Colonic mucosa (tissue), 4 donors: ENCODE results near the gene PAMR1. TPM values are rescaled to one million over a fixed set of nuclear protein-coding genes. Genes with fewer than 3 reads are reported as not detected.

Experiments
- DNase-seq: peaks from one replicate; pipeline ENCODE4 v3.0.0-alpha.2; 2020
- H3K27ac ChIP-seq: fragments of 200-600 bp; one replicate; pipeline ENCODE4 v1.8.0; 2021
- H3K27me3 ChIP-seq: fragments of 200-600 bp; one replicate; pipeline ENCODE4 v1.8.0; 2021
- H3K36me3 ChIP-seq: fragments of 200-600 bp; one replicate; pipeline ENCODE4 v1.8.0; 2021
- H3K4me1 ChIP-seq: fragments of 200-600 bp; one replicate; pipeline ENCODE4 v1.8.0; 2021; ENCODE audit warnings: mild to moderate bottlenecking
- H3K4me3 ChIP-seq: fragments of 200-600 bp; one replicate; pipeline ENCODE4 v1.8.0; 2021
- H3K9ac ChIP-seq, 2 donors: one replicate each; pipeline ENCODE4 v1.7.0; 2013; ENCODE audit warnings: control low read depth in 2 of 2, low read depth in 2 of 2, low read length in 2 of 2
- H3K9me3 ChIP-seq: fragments of 200-600 bp; one replicate; pipeline ENCODE4 v1.8.0; 2021
- intact Hi-C: fragments of 100-400 bp; cut with DNase I; formaldehyde crosslinking; loops from one replicate; pipeline ENCODE4 v1.14.1; 2022
- total RNA-seq, 2 donors: library from RNA; stranded (reverse); fragmentation: NEBNext Ultra II Directional in 1 of 2; extraction: Animal tissue kit (Norgen Biotek cat#: 25700) in 1 of 2; gene quantifications; one replicate each; pipeline ENCODE4 v1.2.1, GENCODE V29; 2021
- TF ChIP-seq, protein P1 (sequence below): fragments of 200-600 bp; IDR thresholded peaks from one replicate; pipeline ENCODE4 v1.8.0; 2022; ENCODE audit warnings: antibody characterized with exemption, mild to moderate bottlenecking
- donor health status: healthy.
- donor health status: DM: no; HTN: no; CAD: no.
- donor health status: DM: no; HTN: no; CAD: no.

The PAMR1 gene
- total RNA-seq, 2 donors from 2014 or later = 1.5 to 4.7 TPM

DNA sequence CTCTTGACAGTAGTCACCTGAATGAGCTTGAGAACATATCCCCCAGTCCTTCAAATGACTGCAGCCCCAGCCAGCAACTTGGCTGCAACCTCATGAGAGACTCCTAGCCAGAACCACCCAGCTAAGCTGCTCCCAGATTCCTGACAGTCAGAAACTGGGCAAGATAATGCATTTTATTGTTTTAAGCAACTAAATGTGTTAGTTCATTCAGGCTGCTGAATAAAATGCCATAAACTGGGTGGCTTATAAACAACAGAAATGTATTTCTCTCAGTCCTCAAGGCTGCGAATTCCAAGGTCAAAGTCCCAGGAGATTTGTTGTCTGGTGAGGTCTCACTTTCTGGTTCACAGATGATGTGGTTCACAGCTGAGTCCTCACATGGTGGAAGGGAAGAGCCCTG, 5.8 kb upstream of the PAMR1 start:
- no peak for DNase-seq
- Histone ChIP-seq H3K36me3 (no peaks in the 10 kb centered on the region), H3K27ac (no peak overlapping the region), H3K4me1 (no peaks in the 10 kb centered on the region), H3K9ac (no peak overlapping the region), H3K27me3 (peaks cover 4% of the 10 kb centered on the region), H3K4me3 (no peak overlapping the region), H3K9me3 (no peaks in the 10 kb centered on the region)
- intact Hi-C loops = no loop called here
- TF ChIP-seq, protein P1, sequence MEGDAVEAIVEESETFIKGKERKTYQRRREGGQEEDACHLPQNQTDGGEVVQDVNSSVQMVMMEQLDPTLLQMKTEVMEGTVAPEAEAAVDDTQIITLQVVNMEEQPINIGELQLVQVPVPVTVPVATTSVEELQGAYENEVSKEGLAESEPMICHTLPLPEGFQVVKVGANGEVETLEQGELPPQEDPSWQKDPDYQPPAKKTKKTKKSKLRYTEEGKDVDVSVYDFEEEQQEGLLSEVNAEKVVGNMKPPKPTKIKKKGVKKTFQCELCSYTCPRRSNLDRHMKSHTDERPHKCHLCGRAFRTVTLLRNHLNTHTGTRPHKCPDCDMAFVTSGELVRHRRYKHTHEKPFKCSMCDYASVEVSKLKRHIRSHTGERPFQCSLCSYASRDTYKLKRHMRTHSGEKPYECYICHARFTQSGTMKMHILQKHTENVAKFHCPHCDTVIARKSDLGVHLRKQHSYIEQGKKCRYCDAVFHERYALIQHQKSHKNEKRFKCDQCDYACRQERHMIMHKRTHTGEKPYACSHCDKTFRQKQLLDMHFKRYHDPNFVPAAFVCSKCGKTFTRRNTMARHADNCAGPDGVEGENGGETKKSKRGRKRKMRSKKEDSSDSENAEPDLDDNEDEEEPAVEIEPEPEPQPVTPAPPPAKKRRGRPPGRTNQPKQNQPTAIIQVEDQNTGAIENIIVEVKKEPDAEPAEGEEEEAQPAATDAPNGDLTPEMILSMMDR = no peak

DNA sequence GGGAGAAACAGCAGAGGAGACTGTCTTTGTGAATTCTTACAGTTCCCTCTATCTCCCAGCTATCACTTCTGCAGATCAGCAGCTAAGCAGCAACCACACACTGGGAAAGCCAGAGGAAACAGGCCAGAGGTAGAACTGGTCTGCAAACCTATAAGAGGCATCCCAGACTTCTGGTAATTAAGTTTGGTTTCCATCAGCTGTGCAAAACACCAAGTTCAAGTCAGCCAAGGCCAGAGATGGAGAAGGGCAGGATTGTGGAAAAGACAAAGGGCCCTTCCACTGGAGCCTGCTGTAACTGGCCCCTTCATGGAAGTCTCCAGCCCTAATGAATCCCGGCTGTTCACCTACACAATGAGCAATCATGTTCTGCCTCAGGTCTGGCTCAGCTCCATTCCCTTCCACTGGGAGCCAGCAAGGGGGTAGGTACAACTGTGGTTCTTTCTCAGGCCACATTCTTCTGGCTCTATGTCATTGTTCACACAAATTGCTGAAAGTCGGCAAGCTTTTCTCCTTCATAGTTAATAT, 4.6 kb upstream of the PAMR1 start:
- intact Hi-C loops = no loop called here
- TF ChIP-seq, protein P1 = no peak

DNA sequence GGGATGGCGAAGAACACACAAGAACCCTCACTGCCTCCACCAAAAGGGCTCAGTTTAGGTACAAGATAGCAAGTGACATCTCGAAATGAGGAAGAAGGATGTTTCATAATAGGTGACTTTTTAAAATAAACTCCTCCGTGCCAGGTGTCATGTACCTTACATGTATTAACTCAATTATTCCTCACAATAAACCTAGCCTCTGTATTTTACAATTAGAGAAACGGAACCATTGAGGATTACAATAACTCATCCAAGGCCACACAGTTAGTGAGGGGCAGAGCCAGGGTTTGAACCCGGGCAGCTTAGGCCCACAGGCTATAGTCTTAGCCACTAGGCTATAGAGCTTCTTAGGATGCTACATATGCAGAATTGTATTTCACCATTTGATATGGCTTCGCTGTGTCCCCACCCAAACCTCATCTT, 965 bp upstream of the PAMR1 start:
- intact Hi-C loops = no loop called here
- no peaks in the 10 kb centered on the region for H3K4me1 ChIP-seq
- H3K27ac ChIP-seq = no peak overlapping the region
- H3K27me3 ChIP-seq = peaks cover 11% of the 10 kb centered on the region
- no peak overlapping the region for H3K4me3 ChIP-seq
- no peaks in the 10 kb centered on the region for H3K9me3 ChIP-seq
- TF ChIP-seq, protein P1 = no peak
- DNase-seq = no peak
- no peak overlapping the region for H3K9ac ChIP-seq
- H3K36me3 ChIP-seq = no peaks in the 10 kb centered on the region

More for the DNA sequence above, 4.6 kb upstream of the PAMR1 start:
- no peak overlapping the region for H3K9ac ChIP-seq
- peaks cover 11% of the 10 kb centered on the region for H3K27me3 ChIP-seq
- H3K4me1 ChIP-seq = no peaks in the 10 kb centered on the region
- DNase-seq = no peak
- no peak overlapping the region for H3K4me3 ChIP-seq
- H3K27ac ChIP-seq = no peak overlapping the region
- H3K36me3 ChIP-seq = no peaks in the 10 kb centered on the region
- H3K9me3 ChIP-seq = no peaks in the 10 kb centered on the region

DNA sequence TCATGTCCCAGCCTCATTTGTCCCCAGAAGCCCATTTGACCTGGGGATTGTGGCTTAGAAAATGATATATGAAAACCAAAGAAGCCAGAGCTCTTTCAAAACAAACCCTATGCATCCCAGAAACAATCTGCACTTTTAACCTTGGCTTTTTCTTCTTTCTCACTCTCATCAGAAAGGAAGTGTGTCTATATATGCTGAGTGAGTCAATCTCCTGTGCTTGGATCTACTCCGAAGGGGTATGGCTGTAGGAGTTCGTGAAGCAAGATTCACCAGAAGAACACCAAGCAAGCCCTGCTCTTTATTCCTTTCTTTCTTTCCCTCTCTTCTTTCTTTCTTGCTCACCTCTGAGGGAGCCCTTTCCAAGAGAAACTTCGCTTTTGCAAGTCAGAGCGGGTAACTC, 636 bp downstream of the PAMR1 start:
- Histone ChIP-seq H3K9me3 (no peaks in the 10 kb centered on the region), H3K27ac (no peak overlapping the region), H3K4me3 (no peak overlapping the region), H3K9ac (no peak overlapping the region), H3K4me1 (no peaks in the 10 kb centered on the region), H3K36me3 (no peaks in the 10 kb centered on the region), H3K27me3 (peaks cover 11% of the 10 kb centered on the region)
- no peak for DNase-seq
- intact Hi-C loops = no loop called here
- TF ChIP-seq, protein P1 = no peak

DNA sequence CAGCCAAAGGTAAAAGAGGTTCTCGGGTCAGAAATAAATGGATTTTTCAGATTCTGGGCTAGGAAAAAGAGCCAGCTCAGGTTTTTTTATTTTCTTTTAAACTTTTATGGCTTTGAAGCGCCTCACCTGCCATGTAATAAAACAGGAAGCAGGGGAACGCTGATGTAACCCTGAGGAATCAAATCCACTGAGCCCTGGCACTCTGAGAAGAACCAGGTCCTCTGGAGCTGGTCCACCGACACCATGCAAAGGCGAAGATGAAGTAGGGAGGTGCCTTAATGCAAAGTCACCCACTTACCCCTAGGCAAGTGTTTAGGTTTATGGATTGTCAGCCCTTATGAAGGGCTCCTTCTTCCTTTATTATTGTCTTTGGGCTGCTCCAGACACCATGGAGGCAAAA, 1.6 kb downstream of the PAMR1 start:
- H3K9ac ChIP-seq = no peak overlapping the region
- H3K4me3 ChIP-seq = no peak overlapping the region
- H3K9me3 ChIP-seq = no peaks in the 10 kb centered on the region
- H3K27me3 ChIP-seq = peaks cover 11% of the 10 kb centered on the region
- H3K36me3 ChIP-seq = no peaks in the 10 kb centered on the region
- TF ChIP-seq, protein P1 = no peak
- H3K27ac ChIP-seq = no peak overlapping the region
- no peaks in the 10 kb centered on the region for H3K4me1 ChIP-seq
- intact Hi-C loops = no loop called here
- DNase-seq = no peak
